HG03280 (cell line): Measurements from ENCODE around the gene AATK.

Experiments
- ATAC-seq: cut with Tn5 transposase; IDR thresholded peaks from one replicate; pipeline ENCODE4 v1.9.1; 2021; ENCODE audit warnings: mild to moderate bottlenecking, moderate library complexity; ENCODE audit not compliant: unreplicated experiment

The AATK gene

GRCh38 chr17:81097134-81097942, 68.7 kb downstream of the AATK start:
- ATAC-seq: no peak

- no peak for ATAC-seq
Observed at GRCh38 chr17:81096741-81097133, 69.3 kb downstream of the AATK start.

- no peak for ATAC-seq
Observed at GRCh38 chr17:81095383-81095762, 70.6 kb downstream of the AATK start.

DNA sequence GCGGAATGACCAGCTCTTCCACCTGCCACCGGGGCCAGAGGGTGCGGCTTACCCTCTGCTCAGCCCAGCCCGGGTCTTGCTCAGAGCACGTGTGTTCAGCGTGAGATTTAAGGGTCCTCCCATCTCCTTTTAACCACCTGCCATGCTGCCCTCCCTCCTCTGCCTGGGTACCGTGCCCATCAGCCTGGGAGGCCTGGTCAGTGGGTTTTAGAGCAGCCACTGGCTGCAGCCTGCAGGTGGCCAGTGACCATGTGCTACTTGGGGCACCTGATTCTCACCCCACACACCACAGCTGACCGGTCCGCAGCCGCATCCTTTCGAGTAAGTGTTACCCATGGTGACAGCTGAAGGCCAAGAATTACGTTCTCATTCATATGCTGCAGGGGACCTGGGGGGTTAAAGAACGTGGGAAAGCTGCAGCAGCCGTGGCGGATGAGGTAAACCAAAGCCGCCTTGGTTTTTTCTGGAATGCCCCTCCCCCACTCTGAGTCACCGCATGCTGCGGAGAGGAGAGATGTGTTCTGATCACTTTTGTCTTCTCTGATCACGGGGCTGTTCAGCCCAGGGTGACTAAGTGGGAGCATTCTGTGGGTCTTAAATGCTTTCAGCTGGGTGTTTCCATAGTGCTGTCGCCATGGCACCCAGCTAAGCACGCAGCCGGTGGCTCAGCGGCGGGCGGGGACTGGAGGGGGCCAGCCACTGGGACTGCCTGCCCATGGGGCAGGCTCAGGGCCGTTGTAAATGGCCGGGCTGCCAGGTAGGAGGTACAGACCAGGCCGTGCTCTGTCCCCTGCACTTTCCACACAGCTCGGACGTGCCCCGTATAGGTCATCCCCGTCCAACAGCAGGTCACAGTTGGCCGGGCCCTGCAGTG, 71.3 kb downstream of the AATK start:
- no peak for ATAC-seq

DNA sequence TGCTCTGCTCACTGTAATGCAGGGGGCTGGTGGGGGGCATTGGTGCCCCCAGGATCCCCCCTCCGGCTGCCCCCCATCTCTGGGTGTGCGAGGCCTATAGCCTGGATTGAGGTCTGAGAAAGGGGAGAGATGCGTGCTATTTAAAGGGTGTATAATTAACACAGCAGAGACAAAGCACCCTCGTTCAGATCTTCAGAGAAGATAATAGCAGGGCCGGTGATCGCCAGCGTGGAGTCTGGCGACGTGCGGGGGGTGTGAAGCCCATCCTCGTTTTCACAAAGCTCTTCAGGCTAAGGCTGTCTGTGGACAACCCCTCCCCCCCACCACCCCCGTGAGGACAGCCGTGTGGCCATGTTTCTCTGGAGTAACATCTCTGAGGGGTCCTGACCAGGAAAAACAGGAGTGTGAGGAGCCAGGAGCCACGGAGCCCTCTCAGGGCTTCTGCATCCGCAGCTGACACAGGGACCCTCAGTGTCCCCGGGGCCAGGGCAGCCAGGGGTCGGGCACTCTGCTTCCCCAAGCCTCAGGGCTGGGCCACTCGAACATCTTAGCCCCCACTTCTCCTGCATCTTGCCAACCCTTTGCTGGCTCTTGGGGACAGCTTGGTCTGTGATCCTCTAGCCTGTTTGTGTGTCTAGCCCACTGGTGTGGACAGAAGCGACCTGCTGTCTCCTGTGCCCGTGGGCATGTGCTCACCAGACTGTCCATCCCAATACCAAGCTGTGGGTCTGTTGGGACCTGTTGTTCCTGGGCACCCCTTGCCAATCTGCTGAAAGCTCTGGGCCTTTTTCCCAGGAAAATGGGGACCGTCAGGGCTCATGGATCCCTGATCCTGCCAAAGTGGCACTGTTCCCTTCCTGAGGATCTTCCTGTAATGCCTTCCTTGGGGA, 72.2 kb downstream of the AATK start:
- ATAC-seq: no peak

DNA sequence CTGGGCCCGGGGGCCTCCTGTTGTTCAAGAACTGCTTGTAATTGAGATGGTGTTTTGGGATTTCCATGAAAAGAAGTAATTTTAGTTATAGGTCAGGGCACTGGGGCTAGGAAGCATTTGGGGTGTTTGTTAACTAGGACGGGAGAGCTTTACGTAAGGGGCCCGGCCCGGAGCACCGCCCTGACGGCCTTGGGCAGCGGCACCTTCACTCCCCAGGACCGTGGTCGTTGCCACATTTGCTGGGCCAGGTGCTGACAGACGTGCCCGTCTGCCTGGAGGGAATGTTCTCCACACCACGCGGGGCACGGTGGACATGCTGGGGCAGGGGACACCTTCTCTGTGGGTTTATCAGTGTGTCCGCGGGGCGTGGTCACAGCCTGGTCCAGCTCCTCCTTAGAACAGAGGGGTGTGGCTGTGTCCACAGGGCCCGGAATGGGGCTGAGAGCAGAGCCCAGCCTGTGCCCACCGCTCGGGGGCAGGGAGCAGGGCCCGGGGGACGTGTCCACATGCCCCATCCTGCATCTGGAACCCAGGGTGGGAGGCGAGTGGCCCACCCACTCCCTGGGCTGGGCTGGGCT, 73.4 kb downstream of the AATK start:
- ATAC-seq: no peak

GRCh38 chr17:81091774-81092517, 74.1 kb downstream of the AATK start:
- ATAC-seq: no peak

GRCh38 chr17:81091154-81091553, 74.9 kb downstream of the AATK start:
- no peak for ATAC-seq

DNA sequence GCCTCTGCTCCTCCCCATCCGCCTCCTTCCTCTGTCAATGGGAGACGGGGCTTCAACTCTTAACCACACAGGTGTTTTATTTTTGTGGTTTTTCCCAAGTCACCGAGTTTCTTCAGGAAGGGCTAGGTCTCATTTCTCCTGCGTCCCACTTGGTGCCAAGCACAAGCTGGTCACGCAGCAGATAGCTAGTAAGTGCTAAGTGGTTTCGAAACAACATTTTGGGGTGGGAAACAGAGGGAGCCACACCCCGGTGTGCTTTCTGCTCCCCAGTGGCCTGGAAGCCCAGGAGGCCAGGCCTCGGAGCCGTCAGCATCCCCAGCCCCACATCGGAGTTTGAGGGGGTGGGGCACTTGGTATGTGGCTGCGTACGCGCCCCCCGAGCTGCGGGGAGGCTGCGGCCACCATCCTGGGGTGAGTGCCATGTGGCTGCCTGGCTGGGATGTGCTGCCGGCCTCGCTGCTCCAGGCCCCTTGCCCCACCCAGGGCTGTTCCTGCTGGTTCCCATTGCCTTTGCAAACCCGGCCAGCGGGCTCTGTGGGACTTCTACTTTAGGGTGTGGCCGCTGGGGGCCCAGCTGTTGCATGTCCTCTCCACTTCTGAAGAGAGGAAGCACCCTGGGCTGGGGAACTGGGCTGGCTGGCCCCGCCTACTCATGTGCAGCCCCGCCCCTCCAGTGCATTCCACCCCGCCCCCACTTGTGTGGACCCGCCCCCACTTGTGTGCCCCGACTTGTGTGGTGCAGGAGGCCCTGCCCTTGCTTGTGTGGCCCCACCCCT, 75.5 kb downstream of the AATK start:
- no peak for ATAC-seq

DNA sequence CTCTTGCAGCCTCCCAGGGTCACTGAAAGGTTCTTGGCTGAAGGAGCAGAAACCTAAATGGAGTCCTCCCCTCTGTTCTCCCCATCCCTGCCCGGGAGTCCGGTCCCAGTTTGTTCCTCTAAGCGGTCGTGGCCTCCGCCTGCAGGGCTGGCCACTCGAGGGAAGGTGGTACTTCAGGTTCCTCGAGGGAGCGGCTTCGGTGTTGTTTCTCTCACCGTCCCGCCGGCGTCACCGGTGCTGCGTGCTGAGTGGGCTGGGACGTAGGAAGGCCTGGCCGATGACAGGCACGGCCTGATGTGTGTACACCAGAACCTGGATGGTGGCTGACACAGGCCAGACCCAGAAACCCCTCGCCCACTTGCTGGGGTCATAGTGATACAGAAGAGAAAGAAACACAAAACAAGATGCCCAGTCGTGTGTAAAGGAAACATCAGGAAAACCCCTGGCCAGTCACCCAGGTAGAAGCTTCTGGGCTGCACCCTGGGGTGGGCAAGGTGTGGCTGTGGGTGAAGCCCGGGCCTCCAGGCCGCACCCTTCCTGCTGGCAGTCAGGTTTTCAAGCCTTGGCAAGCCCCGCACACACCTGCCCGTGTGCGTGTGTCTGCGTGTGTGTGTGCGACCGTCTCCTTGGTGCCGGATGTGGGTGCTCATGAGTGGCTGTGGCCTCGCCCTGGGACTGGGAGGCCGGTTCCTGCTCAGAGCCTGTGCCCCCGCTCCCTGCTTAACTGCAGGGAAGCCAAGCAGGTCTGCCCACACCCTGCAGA, 79.1 kb downstream of the AATK start:
- no peak for ATAC-seq

DNA sequence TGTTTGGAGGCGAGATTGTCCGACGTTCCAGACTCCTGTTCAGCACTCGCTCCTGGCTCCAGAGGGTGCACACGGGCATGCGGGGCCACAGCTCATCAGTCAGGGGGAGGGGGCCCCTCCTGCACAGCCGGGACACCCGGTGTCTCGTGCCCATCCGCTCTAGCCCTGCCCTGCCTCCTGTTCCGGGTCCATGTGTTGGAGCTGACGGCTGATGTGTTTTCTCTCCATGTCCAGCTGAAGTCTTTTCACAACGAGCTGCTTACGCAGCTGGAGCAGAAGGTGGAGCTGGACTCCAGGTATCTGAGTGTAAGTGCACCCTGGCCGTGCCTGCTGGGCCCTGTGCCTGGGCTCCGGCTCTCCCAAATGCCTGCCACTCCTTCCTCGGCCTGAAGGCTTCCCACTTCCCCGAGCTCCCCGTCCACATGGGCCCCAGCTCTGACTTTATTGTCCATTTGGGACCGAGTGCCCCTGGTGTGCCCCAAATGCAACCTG, 80.6 kb downstream of the AATK start:
- ATAC-seq: no peak

GRCh38 chr17:81084680-81085419, 81.2 kb downstream of the AATK start:
- ATAC-seq: no peak

GRCh38 chr17:81083125-81083765, 82.8 kb downstream of the AATK start:
- ATAC-seq: no peak

- ATAC-seq: no peak
Observed at GRCh38 chr17:81082177-81083073, 83.6 kb downstream of the AATK start.

GRCh38 chr17:81081222-81082176, 84.5 kb downstream of the AATK start:
- no peak for ATAC-seq
